ENCODE results near the gene ADAR.

DNA sequence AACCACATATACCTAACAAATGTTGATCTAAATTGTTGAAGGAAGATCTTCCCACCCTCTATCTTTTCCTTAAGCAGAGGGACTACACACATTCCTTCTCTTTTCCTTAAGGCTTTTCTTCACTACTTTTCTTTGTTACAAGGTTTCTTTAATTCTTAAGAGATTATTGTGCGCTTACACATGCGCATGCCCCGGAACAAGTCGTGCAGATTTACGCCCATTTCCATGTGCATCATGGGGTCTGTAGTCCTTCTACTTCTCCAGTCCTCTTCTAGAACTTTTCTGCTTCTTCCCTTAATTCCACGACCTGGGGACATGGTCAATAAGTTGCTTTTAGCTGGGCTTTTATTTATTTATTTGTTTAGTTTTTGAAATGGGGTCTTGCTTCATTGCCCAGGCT, 42.1 kb downstream of the ADAR start:
- TF ChIP-seq, protein P1, sequence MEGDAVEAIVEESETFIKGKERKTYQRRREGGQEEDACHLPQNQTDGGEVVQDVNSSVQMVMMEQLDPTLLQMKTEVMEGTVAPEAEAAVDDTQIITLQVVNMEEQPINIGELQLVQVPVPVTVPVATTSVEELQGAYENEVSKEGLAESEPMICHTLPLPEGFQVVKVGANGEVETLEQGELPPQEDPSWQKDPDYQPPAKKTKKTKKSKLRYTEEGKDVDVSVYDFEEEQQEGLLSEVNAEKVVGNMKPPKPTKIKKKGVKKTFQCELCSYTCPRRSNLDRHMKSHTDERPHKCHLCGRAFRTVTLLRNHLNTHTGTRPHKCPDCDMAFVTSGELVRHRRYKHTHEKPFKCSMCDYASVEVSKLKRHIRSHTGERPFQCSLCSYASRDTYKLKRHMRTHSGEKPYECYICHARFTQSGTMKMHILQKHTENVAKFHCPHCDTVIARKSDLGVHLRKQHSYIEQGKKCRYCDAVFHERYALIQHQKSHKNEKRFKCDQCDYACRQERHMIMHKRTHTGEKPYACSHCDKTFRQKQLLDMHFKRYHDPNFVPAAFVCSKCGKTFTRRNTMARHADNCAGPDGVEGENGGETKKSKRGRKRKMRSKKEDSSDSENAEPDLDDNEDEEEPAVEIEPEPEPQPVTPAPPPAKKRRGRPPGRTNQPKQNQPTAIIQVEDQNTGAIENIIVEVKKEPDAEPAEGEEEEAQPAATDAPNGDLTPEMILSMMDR (IDR thresholded peaks at IDR 0.05; ENCODE audit: borderline replicate concordance, extremely low read depth, low read length, poor library complexity, severe bottlenecking), result no peak
- TF ChIP-seq EZH2 (IDR thresholded peaks at IDR 0.05; ENCODE audit: borderline replicate concordance, low read depth, low read length, severe bottlenecking), result no peak

Data from DND-41 (cell line).